ENCODE data around the gene AKAP13.
A peak's percentile ranks its signal among the peaks of the same experiment; 100 is the strongest.
"Not testable (repeated sequence)": the region's sequence is repeated elsewhere in the genome, so short reads cannot be mapped to it uniquely, and the experiment has no call there.

The AKAP13 gene

GRCh38 chr15:85380217-85380811 is at the start of gene AKAP13:
Gene AKAP13, plus strand, starts transcription at chr15:85380603. Its CDS starts 105,118 bp downstream, at chr15:85485721.
- DNase-seq: peak; percentile 97

- peak; percentile 79 for DNase-seq
These were observed 49.4 kb upstream of the AKAP13 start for GRCh38 chr15:85330901-85331588.

GRCh38 chr15:85331655-85332285 is 48.6 kb upstream of the AKAP13 start:
- no peak for DNase-seq

GRCh38 chr15:85333132-85333831 is 47.1 kb upstream of the AKAP13 start:
- no peak for DNase-seq

DNA sequence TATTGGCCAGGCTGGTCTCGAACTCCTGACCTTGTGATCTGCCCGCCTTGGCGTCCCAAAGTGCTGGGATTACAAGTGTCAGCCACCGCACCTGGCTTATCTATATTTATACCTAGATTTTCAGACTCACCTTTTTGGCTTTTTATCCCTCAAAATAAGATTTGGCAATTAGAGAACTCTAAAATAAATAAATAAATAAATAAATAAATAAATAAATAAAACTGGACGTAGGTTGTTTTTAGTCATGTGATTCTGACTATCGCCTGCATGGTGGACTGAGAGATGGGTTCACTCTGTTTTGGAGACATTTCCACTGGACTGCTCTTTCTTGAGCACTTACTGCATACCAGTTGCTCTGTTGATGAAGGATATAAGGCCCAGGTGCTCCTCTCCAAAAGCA is 46.2 kb upstream of the AKAP13 start:
- DNase-seq: no peak

DNA sequence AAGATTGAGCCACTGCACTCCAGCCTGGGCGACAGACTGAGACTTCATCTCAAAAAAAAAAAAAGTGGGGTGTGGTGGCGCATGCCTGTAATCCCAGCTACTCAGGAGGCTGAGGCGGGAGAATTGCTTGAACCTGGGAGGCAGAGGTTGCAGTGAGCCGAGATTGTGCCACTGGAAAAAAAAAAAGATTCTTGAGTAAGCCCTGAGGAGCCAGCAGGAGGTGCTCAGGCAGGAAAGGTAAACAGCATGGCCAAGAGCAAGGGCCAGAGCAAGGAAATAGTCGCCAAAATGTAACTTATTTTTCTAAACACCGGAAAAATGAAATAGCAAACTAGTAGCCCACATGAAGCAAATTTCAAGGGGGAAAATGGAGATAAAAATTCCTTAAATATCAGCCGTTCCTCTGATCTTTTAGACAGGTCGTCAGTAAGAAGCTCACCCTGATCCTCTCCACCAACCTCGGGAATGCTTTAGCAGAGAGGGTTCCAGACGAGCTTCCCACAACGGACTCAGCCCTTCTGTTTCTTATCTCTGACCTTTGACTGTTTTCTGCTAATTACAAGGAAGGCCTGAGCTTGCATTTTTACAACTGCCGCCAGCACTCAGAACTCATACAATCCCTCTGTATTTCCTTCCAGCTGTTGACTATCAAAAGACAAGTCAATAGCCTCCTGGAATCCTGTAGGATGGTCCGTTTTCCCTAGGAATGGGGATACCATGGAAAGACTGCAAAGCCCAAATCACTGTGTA is 45.0 kb upstream of the AKAP13 start:
- DNase-seq: no peak

DNA sequence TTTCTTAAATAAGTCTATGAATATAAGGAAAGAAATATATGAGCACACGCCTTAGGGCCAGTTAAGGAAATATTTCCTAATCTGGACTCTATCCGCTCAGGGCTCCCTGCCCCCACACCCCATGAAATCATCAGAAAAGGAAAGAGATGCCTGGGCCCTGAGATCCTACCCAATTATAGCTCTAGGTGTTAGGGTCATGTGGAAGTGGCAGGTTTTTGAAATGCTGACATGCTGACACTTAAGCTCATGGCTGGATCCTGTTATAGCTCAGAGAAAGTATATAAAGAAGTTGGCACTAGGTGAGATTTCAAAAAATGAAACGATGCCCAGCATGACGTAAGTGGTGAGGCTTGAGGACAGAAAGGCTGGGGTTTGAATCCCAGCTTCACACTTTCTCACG is 43.5 kb upstream of the AKAP13 start:
- DNase-seq: no peak

GRCh38 chr15:85337425-85338074 is 42.9 kb upstream of the AKAP13 start:
- no peak for DNase-seq

GRCh38 chr15:85340321-85340665 is 40.1 kb upstream of the AKAP13 start:
- DNase-seq: no peak

GRCh38 chr15:85340852-85341251 is 39.6 kb upstream of the AKAP13 start:
- DNase-seq: no peak

DNA sequence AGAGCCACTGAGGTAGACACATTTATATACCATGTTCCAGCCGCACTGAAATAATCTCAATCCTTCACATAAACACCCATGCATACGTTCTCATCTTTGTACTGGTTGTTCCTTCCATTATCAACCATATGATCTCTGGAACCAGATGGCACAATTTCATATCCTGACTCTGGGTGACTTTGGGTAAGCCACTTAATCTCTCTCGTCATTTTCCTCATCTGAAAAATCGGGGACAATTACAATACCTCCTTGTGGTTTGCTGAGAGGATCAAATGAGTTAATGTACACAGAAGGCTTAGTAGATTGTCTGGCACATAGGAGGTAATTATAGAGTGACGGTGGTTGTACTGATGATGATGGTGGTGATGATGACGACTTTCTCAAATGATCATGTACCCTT is 38.2 kb upstream of the AKAP13 start:
- not testable (repeated sequence) for DNase-seq

GRCh38 chr15:85343443-85343842 is 37.0 kb upstream of the AKAP13 start:
- not testable (repeated sequence) for DNase-seq

- DNase-seq: not testable (repeated sequence)
These were observed 36.2 kb upstream of the AKAP13 start for GRCh38 chr15:85344241-85344640.

- DNase-seq: not testable (repeated sequence)
These were observed 35.7 kb upstream of the AKAP13 start for GRCh38 chr15:85344653-85345114.

DNA sequence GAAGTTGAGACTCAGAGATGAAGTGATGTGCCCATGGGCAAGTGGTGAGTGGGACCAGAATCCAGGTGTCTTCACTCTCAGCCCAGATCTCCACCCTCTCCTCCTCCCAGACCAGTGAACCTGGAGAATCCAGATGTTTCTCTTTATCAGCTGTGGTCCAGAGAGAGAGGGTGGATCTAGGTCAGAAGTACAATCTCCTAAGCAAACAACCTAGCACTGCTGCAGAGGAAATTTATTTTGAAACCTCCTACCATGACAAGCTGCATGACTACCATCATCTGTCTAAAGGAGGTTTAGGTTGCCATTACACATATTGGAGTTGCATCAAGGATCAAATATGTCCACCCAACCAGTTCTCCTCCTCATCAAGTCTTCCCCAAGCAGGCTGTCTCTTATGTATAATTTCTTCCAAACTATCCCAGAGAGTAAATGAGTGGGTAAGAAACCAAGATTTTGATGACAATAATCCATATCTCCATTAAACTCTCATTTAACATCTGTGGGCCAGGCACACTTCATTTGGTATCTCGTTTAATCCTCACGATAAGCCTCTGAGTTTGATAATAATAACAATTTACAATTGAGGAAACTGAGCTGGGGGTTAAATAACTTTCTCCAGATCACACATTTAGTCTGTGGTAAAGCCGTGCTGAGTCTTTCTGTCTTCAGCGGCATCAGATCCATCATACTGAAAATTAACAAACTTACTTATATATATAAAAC is 35.0 kb upstream of the AKAP13 start:
- not testable (repeated sequence) for DNase-seq

- DNase-seq: not testable (repeated sequence)
These were observed 33.8 kb upstream of the AKAP13 start for GRCh38 chr15:85346462-85347084.

DNA sequence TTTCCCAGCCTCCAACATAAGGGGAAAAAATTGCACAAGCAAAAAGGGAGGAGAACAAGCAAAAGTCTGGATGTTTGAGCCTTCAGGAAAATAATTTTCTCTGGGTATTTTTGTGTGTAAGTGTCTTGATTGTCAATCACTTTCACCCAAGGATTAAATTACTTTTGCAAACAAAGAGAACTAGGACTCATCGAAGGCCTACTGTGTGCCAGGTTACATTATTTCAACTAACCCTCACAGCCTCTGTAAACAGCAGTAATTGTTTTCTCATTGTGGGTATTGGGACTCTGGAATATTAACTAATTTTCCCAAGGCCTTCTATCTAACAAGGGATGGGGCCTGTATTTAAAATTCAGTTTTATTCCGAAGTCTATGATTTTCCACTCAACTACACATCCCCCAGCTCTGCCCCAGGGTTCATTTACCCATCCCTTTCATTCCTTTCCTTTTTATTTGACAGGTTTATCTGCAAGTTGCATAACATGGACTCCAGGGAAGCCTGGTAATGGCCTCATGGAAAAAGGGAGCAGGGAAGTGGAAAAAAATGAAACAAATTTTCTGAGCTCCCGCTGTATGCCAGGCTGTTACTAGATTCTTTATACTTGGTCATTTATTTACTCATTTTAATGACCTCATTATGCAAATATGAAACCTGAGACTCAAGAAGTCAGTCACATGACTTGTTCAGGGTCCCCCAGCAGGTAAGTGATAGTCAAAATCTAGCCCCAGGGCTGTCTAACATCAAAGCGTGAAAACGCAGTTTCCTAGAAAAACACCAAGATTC is 32.9 kb upstream of the AKAP13 start:
- not testable (repeated sequence) for DNase-seq

DNA sequence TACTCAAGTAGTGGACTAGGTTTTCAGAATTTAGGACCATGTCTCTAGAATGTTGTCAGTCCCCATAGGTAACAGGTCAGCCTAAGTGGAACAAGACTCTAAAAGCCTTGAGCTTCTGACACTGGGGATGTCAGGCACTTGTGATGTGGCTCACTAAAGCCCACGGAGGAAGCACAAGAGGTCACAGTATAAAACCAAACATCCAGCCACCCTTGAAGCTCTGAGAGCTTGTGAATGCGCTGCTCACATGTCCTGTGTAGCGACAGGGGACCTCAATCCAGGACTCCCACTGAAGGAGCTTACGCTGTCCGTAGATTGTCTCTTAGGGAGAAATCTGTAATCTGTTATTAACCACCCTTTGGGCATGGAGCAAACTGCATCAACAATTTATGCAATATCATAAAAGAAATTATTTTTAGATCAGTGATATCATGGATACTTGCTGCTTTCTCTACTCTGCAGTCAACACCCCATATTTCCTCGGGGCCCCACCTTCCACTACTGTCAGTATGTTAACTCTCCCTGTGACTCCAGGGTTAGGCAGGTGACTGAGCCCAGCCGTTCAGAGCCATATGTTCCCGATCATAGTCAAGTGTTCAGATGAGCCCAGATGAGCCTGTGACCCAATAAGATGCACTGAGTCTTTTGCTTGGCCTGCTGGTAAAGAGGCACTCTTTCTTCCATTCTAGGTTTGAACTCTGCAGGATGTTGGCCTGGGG is 32.2 kb upstream of the AKAP13 start:
- DNase-seq: not testable (repeated sequence)

GRCh38 chr15:85349062-85349461 is 31.3 kb upstream of the AKAP13 start:
- not testable (repeated sequence) for DNase-seq
